ENCODE results near the gene TYSND1. TPM values are rescaled to one million over a fixed set of nuclear protein-coding genes. Genes with fewer than 3 reads are reported as not detected.
"Not testable (repeated sequence)": the region's sequence is repeated elsewhere in the genome, so short reads cannot be mapped to it uniquely, and the experiment has no call there.

The TYSND1 gene
- total and polyA plus RNA-seq, 8 donors = 1.2 to 79.4 (median 5.1) TPM

DNA sequence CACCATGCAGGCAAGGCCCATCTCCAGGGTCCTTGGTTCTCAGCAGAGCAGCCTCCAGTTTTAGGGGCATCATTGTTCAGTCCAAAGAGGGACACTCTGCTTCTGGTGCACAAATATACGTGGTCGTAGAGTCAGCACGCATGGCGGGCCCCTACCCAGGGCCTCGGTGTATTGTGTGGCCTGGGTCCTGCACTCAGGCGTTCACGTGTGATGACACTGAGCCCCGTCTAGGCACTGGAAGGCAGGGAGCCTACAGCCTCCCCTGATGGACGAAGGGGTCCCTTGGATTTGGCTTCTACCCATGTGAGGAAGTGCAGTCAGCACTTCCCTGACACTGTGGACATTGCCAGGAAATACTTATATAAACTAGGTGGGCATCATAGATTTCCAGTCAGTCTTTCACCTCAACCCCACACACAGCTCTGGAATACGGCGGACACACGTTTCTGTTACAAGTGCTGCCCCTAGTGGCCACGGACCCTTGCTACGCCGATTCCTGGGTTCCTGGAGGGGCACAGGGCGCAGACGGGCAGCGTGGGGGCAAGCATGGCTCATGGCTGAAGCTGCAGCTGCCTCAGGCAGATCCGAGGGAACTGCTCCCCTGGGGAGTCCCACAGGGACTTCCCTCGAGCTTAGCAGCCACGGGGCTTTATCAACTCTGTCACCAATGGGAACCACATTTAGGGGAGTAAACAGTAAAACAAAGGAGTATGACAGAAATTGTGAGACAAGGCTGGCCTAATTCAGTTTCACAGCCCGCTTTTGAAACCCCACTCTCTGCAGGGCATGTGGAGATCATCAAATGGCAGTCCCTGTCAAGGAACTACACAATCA is 39.3 kb downstream of the TYSND1 start:
- intact Hi-C loops (cut with DNase I; ENCODE audit: low total_unique reads) = no loop called here
- TF ChIP-seq, protein P1, sequence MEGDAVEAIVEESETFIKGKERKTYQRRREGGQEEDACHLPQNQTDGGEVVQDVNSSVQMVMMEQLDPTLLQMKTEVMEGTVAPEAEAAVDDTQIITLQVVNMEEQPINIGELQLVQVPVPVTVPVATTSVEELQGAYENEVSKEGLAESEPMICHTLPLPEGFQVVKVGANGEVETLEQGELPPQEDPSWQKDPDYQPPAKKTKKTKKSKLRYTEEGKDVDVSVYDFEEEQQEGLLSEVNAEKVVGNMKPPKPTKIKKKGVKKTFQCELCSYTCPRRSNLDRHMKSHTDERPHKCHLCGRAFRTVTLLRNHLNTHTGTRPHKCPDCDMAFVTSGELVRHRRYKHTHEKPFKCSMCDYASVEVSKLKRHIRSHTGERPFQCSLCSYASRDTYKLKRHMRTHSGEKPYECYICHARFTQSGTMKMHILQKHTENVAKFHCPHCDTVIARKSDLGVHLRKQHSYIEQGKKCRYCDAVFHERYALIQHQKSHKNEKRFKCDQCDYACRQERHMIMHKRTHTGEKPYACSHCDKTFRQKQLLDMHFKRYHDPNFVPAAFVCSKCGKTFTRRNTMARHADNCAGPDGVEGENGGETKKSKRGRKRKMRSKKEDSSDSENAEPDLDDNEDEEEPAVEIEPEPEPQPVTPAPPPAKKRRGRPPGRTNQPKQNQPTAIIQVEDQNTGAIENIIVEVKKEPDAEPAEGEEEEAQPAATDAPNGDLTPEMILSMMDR (IDR thresholded peaks at IDR 0.05) = peak in 3 of 7 experiments; percentile 16 to 34 (median 22)
- TF ChIP-seq POLR2AphosphoS5 (IDR thresholded peaks at IDR 0.05) (no peak), POLR2A (IDR thresholded peaks at IDR 0.05) (no peak), EP300 (IDR thresholded peaks at IDR 0.05) (no peak)
- peaks cover 5 to 56% (median 40%) of the 10 kb centered on the region in 4 donors for H3K36me3 ChIP-seq
- peak in 1 of 2 donors; percentile 41 for DNase-seq
- no peaks in the 10 kb centered on the region for H3K4me1 ChIP-seq
- no peak overlapping the region for H3K27ac ChIP-seq
- WGBS, 5 donors = 71 to 79% (median 73%) methylated on average over 20 to 22 of the region's 22 CpGs
- no peak overlapping the region for H3K4me3 ChIP-seq
- H3K9me3 ChIP-seq = no peaks in the 10 kb centered on the region
- no peaks in the 10 kb centered on the region for H3K27me3 ChIP-seq

DNA sequence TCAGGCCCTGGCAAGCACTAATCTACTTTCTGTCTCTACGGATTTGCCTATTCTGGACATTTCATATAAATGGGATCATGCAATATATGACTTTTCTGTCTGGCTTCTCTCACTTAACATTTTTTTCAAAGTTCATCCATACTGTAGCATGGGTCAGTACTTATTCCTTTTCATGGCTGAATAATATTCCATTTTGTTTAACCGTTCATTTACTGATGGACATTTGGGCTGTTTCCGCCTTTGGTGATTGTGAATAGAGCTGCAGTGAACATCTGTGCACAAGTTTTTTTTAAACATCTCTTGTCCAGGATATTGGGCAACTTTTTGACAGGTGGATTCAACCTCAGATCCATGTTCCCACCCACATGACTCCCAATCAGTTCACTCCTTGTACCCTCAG is 44.8 kb downstream of the TYSND1 start:
- H3K36me3 ChIP-seq = peaks cover 0 to 61% (median 44%) of the 10 kb centered on the region in 4 donors
- H3K27ac ChIP-seq = no peak overlapping the region
- H3K4me1 ChIP-seq = no peaks in the 10 kb centered on the region
- no peaks in the 10 kb centered on the region for H3K9me3 ChIP-seq
- intact Hi-C loops (cut with DNase I; ENCODE audit: low total_unique reads) = no loop called here
- DNase-seq = no peak
- no peak overlapping the region for H3K4me3 ChIP-seq
- H3K27me3 ChIP-seq = no peaks in the 10 kb centered on the region
- 65 to 89% (median 77%) methylated on average over 3 of the region's 3 CpGs for WGBS, 5 donors
- no peak for TF ChIP-seq POLR2AphosphoS5 (IDR thresholded peaks at IDR 0.05)
- TF ChIP-seq, protein P1 (IDR thresholded peaks at IDR 0.05) = no peak
- no peak for TF ChIP-seq POLR2A (IDR thresholded peaks at IDR 0.05)
- TF ChIP-seq EP300 (IDR thresholded peaks at IDR 0.05) = no peak

DNA sequence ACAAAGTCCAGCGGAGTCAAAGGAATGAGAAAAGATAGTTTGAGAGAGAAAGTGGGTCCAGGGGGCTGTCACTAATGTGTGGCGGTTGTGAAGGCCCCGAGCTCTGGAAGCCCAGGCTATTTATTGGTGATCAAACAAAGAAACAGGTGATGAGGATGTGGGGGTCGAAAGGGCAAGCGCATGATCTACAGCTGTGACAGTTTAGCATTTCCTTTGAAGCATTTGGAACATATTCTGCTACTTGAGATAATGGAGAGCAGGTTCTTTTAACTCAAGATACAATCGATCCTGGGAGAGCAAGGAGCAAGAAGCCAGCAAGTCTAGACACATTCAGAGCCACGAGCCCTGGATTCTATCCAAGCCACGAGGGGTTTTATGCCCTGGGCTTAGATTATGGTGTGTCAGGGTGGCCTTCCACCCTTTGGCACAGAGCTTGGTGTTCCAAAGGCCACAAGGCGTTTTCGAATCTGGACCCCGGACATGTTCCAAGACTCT is 45.4 kb downstream of the TYSND1 start:
- H3K9me3 ChIP-seq; H3K4me1 ChIP-seq; H3K27me3 ChIP-seq; DNase-seq; intact Hi-C loops (cut with DNase I; ENCODE audit: low total_unique reads); H3K4me3 ChIP-seq; H3K27ac ChIP-seq: not testable (repeated sequence)
- 84 to 92% (median 86%) methylated on average over 11 of the region's 11 CpGs for WGBS, 5 donors
- H3K36me3 ChIP-seq = peaks cover 0 to 67% (median 48%) of the 10 kb centered on the region in 4 donors

DNA sequence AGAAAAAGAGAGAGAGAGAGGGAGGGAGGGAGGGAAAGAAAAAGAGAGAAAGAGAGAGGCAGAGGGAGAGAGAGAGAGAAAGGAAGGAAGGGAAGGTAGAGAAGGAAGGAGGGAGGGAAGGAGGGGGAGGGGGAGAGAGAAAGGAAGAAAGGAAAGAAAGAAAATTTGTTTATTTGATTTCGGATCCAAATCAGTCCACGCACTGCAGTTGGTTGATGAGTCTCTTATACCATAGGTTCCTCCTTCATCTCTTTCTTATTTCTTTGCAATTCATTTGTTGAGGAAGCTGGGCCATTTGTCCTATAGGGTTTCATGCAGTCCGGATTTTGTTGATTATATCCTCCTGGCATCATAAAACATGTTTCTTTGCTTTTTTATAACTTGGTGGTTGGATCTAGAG is 48.2 kb downstream of the TYSND1 start:
- intact Hi-C loops (cut with DNase I; ENCODE audit: low total_unique reads) = no loop called here
- H3K36me3 ChIP-seq = peaks cover 4 to 81% (median 65%) of the 10 kb centered on the region in 4 donors

More for the DNA sequence above, 48.2 kb downstream of the TYSND1 start:
- 91 to 95% (median 94%) methylated on average over 3 of the region's 3 CpGs for WGBS, 5 donors
- no peak for DNase-seq
- no peak overlapping the region for H3K4me3 ChIP-seq
- no peaks in the 10 kb centered on the region for H3K9me3 ChIP-seq
- no peaks in the 10 kb centered on the region for H3K27me3 ChIP-seq
- TF ChIP-seq POLR2AphosphoS5 (IDR thresholded peaks at IDR 0.05) = no peak
- TF ChIP-seq, protein P1 (IDR thresholded peaks at IDR 0.05) = no peak
- no peak for TF ChIP-seq POLR2A (IDR thresholded peaks at IDR 0.05)
- TF ChIP-seq EP300 (IDR thresholded peaks at IDR 0.05) = no peak
- H3K27ac ChIP-seq = no peak overlapping the region
- no peaks in the 10 kb centered on the region for H3K4me1 ChIP-seq
